ENCODE results near the gene SLC1A7. TPM values are rescaled to one million over a fixed set of nuclear protein-coding genes. Genes with fewer than 3 reads are reported as not detected.
A peak's percentile ranks its signal among the peaks of the same experiment; 100 is the strongest.

The SLC1A7 gene
- total and polyA plus RNA-seq, 2 of the 13 experiments (the other 11 are each of a cell fraction or from before 2014, with no cell fraction given) = 0.04 to 2.0 TPM

DNA sequence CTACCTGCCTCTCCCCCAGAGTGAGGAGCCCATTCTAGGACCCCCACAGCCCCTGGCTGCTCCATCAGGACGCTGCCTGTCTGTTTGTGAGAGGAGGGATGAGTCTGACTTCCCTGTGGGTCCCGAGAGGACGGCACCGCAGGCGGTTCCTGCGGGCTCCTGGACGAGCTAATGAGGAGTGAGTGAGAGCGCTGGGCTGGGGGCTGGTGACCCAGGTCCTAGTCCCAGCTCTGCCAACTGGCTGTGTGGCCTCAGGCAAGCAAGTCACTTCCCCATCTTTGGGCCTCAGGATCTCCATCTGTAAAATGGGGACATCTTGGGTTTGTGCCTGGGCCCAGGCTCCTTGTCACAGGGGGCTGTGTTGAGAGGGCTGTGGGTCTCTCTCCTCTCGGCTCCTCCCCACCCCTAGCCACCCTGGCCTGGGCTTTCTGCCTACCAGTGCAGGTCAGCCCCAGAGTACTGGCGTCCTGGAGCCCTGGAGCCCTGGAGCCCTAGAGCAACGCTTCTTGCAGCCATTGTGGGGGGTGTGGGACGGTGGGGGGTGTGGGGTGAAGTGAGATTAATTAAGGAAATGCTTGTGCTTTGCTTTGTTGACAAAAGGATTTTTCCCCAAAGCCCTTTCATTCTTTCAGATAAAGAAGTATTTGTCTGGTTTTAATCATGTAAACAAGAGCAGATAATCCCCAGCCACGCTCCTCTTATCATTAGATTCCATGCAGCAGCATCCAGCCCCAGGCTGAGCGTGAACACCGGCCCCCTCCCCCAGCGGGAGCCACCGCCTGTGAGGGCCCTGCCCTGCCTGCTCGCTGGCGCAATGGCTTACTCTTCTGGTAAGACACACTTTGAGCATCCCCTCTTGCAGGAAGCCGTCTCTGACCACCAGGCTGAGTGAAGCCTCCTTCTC lies 26.8 kb downstream of the SLC1A7 start (continued):
- TF ChIP-seq, protein P1, sequence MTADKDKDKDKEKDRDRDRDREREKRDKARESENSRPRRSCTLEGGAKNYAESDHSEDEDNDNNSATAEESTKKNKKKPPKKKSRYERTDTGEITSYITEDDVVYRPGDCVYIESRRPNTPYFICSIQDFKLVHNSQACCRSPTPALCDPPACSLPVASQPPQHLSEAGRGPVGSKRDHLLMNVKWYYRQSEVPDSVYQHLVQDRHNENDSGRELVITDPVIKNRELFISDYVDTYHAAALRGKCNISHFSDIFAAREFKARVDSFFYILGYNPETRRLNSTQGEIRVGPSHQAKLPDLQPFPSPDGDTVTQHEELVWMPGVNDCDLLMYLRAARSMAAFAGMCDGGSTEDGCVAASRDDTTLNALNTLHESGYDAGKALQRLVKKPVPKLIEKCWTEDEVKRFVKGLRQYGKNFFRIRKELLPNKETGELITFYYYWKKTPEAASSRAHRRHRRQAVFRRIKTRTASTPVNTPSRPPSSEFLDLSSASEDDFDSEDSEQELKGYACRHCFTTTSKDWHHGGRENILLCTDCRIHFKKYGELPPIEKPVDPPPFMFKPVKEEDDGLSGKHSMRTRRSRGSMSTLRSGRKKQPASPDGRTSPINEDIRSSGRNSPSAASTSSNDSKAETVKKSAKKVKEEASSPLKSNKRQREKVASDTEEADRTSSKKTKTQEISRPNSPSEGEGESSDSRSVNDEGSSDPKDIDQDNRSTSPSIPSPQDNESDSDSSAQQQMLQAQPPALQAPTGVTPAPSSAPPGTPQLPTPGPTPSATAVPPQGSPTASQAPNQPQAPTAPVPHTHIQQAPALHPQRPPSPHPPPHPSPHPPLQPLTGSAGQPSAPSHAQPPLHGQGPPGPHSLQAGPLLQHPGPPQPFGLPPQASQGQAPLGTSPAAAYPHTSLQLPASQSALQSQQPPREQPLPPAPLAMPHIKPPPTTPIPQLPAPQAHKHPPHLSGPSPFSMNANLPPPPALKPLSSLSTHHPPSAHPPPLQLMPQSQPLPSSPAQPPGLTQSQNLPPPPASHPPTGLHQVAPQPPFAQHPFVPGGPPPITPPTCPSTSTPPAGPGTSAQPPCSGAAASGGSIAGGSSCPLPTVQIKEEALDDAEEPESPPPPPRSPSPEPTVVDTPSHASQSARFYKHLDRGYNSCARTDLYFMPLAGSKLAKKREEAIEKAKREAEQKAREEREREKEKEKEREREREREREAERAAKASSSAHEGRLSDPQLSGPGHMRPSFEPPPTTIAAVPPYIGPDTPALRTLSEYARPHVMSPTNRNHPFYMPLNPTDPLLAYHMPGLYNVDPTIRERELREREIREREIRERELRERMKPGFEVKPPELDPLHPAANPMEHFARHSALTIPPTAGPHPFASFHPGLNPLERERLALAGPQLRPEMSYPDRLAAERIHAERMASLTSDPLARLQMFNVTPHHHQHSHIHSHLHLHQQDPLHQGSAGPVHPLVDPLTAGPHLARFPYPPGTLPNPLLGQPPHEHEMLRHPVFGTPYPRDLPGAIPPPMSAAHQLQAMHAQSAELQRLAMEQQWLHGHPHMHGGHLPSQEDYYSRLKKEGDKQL (CRISPR knock-in tag; IDR thresholded peaks at IDR 0.05; ENCODE audit: low read depth) = peak; percentile 69; the same call in 1 of the 2 replicates
- TF ChIP-seq HHEX (CRISPR knock-in tag; IDR thresholded peaks at IDR 0.05) (0 out of 2 replicates have a peak, but pooled peaks have one; percentile 28), ZNF101 (CRISPR knock-in tag; IDR thresholded peaks at IDR 0.05; ENCODE audit: borderline replicate concordance, low read depth) (no peak), BCL6 (CRISPR knock-in tag; IDR thresholded peaks at IDR 0.05) (peak; percentile 38; the same call in 1 of the 2 replicates), GATAD1 (CRISPR knock-in tag; IDR thresholded peaks at IDR 0.05) (no peak), MED8 (CRISPR knock-in tag; IDR thresholded peaks at IDR 0.05; ENCODE audit: insufficient replicate concordance) (no peak), SIN3A (IDR thresholded peaks at IDR 0.05; ENCODE audit: borderline replicate concordance, low read depth, low read length) (no peak), ZNF569 (CRISPR knock-in tag; IDR thresholded peaks at IDR 0.05; ENCODE audit: borderline replicate concordance) (no peak), GFI1 (CRISPR knock-in tag; IDR thresholded peaks at IDR 0.05; ENCODE audit: borderline replicate concordance) (peak; percentile 65), CEBPG (CRISPR knock-in tag; IDR thresholded peaks at IDR 0.05) (peak; percentile 37; the same call in 1 of the 2 replicates), ZNF883 (CRISPR knock-in tag; IDR thresholded peaks at IDR 0.05; ENCODE audit: not compliant biosample characterization) (no peak), TOPORS (CRISPR knock-in tag; IDR thresholded peaks at IDR 0.05) (no peak), SMAD1 (CRISPR knock-in tag; IDR thresholded peaks at IDR 0.05; ENCODE audit: borderline replicate concordance, low read depth) (no peak), EP300 (IDR thresholded peaks at IDR 0.05; ENCODE audit: low read depth in 2 of 2, low read length in 2 of 2) (peak in 1 of 2 experiments; percentile 32; a peak in 1 of 4 replicates), EP300 (CRISPR knock-in tag; IDR thresholded peaks at IDR 0.05; ENCODE audit: borderline replicate concordance) (no peak), MED1 (CRISPR knock-in tag; IDR thresholded peaks at IDR 0.05) (0 out of 2 replicates have a peak, but pooled peaks have one; percentile 34)
- TF ChIP-seq, protein P2, sequence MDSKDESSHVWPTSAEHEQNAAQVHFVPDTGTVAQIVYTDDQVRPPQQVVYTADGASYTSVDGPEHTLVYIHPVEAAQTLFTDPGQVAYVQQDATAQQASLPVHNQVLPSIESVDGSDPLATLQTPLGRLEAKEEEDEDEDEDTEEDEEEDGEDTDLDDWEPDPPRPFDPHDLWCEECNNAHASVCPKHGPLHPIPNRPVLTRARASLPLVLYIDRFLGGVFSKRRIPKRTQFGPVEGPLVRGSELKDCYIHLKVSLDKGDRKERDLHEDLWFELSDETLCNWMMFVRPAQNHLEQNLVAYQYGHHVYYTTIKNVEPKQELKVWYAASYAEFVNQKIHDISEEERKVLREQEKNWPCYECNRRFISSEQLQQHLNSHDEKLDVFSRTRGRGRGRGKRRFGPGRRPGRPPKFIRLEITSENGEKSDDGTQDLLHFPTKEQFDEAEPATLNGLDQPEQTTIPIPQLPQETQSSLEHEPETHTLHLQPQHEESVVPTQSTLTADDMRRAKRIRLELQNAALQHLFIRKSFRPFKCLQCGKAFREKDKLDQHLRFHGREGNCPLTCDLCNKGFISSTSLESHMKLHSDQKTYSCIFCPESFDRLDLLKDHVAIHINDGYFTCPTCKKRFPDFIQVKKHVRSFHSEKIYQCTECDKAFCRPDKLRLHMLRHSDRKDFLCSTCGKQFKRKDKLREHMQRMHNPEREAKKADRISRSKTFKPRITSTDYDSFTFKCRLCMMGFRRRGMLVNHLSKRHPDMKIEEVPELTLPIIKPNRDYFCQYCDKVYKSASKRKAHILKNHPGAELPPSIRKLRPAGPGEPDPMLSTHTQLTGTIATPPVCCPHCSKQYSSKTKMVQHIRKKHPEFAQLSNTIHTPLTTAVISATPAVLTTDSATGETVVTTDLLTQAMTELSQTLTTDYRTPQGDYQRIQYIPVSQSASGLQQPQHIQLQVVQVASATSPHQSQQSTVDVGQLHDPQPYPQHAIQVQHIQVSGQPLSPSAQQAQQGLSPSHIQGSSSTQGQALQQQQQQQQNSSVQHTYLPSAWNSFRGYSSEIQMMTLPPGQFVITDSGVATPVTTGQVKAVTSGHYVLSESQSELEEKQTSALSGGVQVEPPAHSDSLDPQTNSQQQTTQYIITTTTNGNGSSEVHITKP (CRISPR knock-in tag; IDR thresholded peaks at IDR 0.05; ENCODE audit: low read depth) = 0 out of 2 replicates have a peak, but pooled peaks have one; percentile 15
- TF ChIP-seq, protein P3, sequence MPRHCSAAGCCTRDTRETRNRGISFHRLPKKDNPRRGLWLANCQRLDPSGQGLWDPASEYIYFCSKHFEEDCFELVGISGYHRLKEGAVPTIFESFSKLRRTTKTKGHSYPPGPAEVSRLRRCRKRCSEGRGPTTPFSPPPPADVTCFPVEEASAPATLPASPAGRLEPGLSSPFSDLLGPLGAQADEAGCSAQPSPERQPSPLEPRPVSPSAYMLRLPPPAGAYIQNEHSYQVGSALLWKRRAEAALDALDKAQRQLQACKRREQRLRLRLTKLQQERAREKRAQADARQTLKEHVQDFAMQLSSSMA (CRISPR knock-in tag; IDR thresholded peaks at IDR 0.05) = no peak

All from HepG2 (cell line).